KOPT-K1 (cell line): ENCODE data around the gene RELCH.

Experiments
- H3K27ac ChIP-seq: fragments of 200-600 bp; sonication (generic); 2 replicates; pipeline ENCODE4 v1.5.1; 2016; ENCODE audit warnings: antibody characterized with exemption, mild to moderate bottlenecking, low read depth, low read length; ENCODE audit not compliant: poor library complexity, severe bottlenecking
- H3K36me3 ChIP-seq: fragments of 200-600 bp; sonication (generic); 2 replicates; pipeline ENCODE4 v1.5.1; 2017; ENCODE audit warnings: antibody characterized with exemption, mild to moderate bottlenecking, low read length, moderate library complexity; ENCODE audit not compliant: insufficient read depth
- H3K9me3 ChIP-seq: fragments of 200-600 bp; sonication (generic); 2 replicates; pipeline ENCODE4 v1.5.1; 2017; ENCODE audit warnings: antibody characterized with exemption, low read length, mild to moderate bottlenecking; ENCODE audit not compliant: insufficient read depth, poor library complexity, severe bottlenecking

RELCH gene

GRCh38 chr18:62301322-62301721, 114.3 kb downstream of the RELCH start:
- Histone ChIP-seq H3K9me3 (no peaks in the 10 kb centered on the region), H3K36me3 (peaks cover 52% of the 10 kb centered on the region)

GRCh38 chr18:62312851-62313250, 125.8 kb downstream of the RELCH start:
- no peaks in the 10 kb centered on the region for H3K9me3 ChIP-seq
- no peak overlapping the region for H3K27ac ChIP-seq
- peaks cover 20% of the 10 kb centered on the region for H3K36me3 ChIP-seq

More at GRCh38 chr18:62301322-62301721, 114.3 kb downstream of the RELCH start:
- H3K27ac ChIP-seq = no peak overlapping the region

- H3K36me3 ChIP-seq = no peaks in the 10 kb centered on the region
- no peaks in the 10 kb centered on the region for H3K9me3 ChIP-seq
- no peak overlapping the region for H3K27ac ChIP-seq
Observed at GRCh38 chr18:62318228-62319180, 131.4 kb downstream of the RELCH start.

GRCh38 chr18:62321201-62321600, 134.1 kb downstream of the RELCH start:
- Histone ChIP-seq H3K36me3 (no peaks in the 10 kb centered on the region), H3K9me3 (peaks cover 8% of the 10 kb centered on the region), H3K27ac (no peak overlapping the region)

- Histone ChIP-seq H3K9me3 (peaks cover 8% of the 10 kb centered on the region), H3K36me3 (no peaks in the 10 kb centered on the region), H3K27ac (no peak overlapping the region)
Observed at GRCh38 chr18:62323483-62324180, 136.6 kb downstream of the RELCH start.

- Histone ChIP-seq H3K9me3 (peaks cover 8% of the 10 kb centered on the region), H3K27ac (no peak overlapping the region), H3K36me3 (no peaks in the 10 kb centered on the region)
Observed at GRCh38 chr18:62324181-62324828, 137.2 kb downstream of the RELCH start.

- H3K9me3 ChIP-seq = peaks cover 8% of the 10 kb centered on the region
- no peaks in the 10 kb centered on the region for H3K36me3 ChIP-seq
- no peak within 1 kb of the TSS for H3K27ac ChIP-seq
Observed at GRCh38 chr18:62324917-62325805, 138.1 kb downstream of the RELCH start, which contains the start of gene TNFRSF11A. Gene TNFRSF11A (plus strand): TSS chr18:62325310. CDS start chr18:62325353, 43 bp downstream.

- Histone ChIP-seq H3K27ac (no peak overlapping the region), H3K36me3 (no peaks in the 10 kb centered on the region), H3K9me3 (peaks cover 8% of the 10 kb centered on the region)
Observed at GRCh38 chr18:62325806-62326645, 139.0 kb downstream of the RELCH start.

GRCh38 chr18:62326646-62327348, 139.7 kb downstream of the RELCH start:
- Histone ChIP-seq H3K9me3 (peaks cover 8% of the 10 kb centered on the region), H3K36me3 (no peaks in the 10 kb centered on the region), H3K27ac (no peak overlapping the region)

GRCh38 chr18:62327977-62328376, 140.9 kb downstream of the RELCH start:
- Histone ChIP-seq H3K9me3 (peaks cover 8% of the 10 kb centered on the region), H3K27ac (no peak overlapping the region), H3K36me3 (no peaks in the 10 kb centered on the region)

- Histone ChIP-seq H3K9me3 (peaks cover 8% of the 10 kb centered on the region), H3K27ac (no peak overlapping the region), H3K36me3 (no peaks in the 10 kb centered on the region)
Observed at GRCh38 chr18:62328586-62329525, 141.8 kb downstream of the RELCH start.

- no peaks in the 10 kb centered on the region for H3K36me3 ChIP-seq
- peaks cover 8% of the 10 kb centered on the region for H3K9me3 ChIP-seq
- no peak overlapping the region for H3K27ac ChIP-seq
Observed at GRCh38 chr18:62329691-62330454, 142.8 kb downstream of the RELCH start.
